HG02870 (cell line): ENCODE measurements around the gene CLEC2D.
"Not testable (repeated sequence)": the region's sequence is repeated elsewhere in the genome, so short reads cannot be mapped to it uniquely, and the experiment has no call there.

Experiments used
- ATAC-seq: cut with Tn5 transposase; IDR thresholded peaks from one replicate; pipeline ENCODE4 v1.9.1; 2021; ENCODE audit warnings: mild to moderate bottlenecking, moderate library complexity; ENCODE audit not compliant: unreplicated experiment

The CLEC2D gene, protein sequence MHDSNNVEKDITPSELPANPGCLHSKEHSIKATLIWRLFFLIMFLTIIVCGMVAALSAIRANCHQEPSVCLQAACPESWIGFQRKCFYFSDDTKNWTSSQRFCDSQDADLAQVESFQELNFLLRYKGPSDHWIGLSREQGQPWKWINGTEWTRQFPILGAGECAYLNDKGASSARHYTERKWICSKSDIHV

DNA sequence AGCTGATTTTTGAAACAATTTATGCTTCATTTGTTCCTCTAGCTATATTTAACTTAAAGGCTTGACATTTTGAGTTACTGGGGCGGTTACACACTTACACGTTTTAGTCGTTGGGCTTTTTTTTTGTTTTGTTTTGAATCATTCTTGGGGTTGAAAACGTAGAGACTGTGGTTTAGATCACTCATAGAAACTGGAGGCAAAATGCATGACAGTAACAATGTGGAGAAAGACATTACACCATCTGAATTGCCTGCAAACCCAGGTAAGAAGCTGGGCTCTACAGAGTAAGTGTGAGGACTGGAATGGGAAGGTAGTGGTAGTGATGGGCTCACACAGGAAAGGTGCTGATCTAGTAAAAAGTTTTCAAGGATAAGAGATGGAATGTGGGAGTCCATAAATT is at the start of gene CLEC2D:
Gene CLEC2D, plus strand, starts transcription at position 180 of the 400 bp plus-strand sequence. Its CDS starts 22 bp downstream, at position 202.
- ATAC-seq: peak; percentile 40

DNA sequence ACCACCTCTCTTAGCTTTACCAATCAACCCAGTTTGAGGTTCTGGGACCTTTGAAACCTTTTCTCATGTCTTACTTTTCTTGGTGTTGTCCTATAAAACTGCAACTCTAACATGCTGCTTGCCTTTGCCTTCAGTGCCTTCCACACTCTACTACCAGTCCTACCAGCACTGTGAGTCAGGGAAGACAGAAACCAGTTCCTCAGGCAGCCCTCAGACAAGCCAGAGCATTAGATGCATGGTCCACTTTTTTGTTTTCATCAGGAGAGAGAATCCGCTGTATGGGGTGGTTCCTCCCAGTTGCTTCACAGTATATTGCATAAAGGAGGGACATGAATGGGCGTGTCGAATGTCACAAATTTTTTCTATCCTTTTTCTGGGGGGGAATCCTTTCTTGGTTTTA is 44.5 kb upstream of the CLEC2D start:
- no peak for ATAC-seq

DNA sequence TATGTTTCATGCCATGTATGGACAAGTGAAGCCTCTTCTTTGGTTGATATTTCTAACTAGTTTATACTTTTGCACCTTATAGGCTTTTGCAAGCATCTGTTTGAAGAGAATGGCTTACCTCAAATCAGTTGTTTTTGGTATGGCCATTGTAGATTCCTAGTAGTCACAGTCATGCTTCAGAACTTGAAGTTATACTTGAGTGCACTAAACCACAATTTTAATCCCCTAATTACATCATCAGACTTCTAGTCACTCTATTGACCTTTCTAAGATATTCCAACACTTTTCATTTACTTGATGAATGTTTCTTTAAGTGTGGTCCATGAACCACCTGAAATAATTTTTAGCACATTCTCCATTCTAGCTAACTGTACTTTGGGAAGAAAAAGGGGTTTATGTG is 43.2 kb upstream of the CLEC2D start:
- no peak for ATAC-seq

DNA sequence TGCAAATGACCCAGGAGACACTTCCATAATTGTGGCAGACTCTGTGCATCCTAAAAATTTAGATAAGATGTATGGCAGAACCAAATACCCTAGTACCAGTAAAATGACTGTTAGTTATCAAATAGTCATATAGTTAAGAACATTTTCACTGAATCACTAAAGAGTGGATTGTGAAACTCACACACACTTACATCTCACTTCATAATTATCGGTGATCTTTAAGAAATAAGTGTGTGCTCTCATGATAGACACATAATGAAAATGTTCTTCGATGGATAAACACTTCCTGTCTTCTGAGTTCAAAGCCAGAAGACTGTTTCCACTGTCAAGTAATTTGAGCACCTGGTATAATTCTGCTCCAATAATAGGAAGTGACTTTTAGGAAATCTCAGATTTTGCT is 42.7 kb upstream of the CLEC2D start:
- ATAC-seq: no peak

DNA sequence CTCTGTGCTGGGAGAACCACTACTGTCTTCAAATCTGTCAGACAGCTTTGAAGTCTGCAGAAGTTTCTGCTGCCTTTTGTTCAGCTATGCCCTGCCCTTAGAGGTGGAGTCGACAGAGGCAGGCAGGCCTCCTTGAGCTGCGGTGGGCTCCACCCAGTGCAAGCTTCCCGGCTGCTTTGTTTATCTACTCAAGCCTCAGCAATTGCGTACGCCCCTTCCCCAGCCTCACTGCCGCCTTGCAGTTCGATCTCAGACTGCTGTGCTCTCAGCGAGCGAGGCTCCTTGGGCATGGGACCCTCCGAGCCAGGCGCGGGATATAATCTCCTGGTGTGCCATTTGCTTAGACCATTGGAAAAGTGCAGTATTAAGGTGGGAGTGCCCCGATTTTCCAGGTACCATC is 36.7 kb upstream of the CLEC2D start:
- no peak for ATAC-seq

DNA sequence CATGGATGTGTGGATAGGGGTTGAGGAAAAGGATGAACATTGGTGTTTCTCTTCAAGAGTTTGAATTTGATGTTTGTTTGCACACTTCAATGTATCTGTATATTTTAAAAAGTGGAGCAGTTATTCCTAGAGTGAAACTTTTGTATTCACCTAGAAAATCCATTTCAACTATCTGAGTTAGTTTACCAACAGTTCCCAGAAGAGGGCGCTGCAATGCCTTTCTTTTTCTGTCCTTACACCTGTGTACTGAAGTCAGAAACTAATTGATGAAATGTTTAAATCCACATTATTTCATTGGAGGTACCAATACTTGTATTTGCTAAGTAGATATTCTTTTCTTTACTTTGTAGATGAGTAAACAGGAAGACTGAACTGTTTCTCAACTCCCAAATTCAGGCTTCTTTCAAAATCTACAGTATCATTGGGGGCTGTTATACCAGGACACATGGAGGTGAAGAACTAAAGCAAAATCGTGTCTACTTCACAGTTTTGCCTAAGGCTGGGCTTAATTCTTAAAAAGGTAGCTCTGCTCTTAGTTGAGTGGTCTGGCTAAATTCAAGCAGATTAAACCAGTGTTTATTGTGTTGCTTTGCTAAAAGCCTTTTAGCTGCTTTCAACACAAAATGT is 35.2 kb upstream of the CLEC2D start:
- no peak for ATAC-seq

DNA sequence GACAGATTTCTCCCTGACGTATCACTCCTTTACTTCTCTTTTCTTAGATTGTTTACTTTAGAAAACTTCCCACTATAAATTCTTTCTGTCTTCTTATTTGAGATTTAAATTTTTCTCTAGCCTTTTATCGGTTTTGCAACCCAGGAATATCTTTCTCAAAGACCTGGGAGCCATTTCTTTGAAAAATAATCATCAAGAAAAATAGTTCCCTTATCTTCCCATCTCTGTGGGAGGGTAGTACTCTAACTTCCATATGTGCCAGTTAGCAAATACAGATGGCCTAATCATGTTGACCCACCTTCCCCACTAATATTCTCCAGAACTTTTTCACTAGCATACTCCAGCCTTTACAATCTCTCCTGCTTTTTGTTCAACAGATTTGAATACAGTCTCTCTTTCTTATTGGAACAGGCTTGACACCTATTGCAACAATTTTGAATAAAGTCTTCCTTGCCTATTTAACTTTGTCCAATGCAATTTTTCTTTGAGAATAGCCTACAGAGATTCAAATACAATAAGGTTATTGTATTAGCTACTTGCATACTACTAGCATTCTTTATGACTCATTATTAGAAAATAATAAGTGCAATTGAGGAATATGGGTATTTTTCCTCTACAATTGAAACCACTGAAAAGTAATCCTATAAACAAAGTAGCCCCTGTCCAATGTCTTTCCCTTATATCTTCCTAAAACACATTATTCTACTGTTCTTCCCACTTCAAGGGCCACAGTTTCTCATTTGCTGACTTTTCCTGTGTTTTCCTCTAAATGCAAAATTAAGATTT is 34.4 kb upstream of the CLEC2D start:
- no peak for ATAC-seq

DNA sequence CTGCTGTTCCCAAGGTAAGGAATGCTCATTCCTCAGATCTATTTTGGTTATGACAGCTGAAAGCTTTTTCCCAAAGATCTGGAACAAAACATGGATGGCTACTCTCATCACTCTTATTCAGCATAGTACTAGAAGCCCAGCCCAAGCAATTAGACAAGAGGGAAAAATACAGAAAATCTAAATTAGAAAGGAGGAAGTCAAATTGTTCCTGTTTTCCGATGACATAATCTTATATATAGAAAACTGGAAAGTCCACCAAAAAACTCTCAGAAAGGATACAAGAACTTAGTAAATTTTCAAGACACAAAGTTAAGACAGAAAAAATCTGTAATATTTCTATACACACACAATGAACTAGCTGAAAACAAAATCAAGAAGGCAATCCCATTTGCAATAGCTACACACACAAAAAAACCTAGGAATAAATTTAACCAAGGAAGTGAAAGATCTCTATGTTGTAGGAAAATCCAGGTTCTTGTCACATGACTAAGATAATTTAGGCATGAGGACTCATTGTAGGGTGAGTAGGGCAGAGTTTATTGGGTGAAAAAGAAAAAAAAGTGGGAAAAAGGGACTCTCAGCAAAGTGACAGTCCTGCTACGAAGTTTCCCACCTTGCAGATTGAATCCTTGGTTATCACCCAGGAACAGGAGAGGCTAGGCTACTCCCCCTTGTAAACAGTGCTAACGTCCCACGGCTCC is 33.2 kb upstream of the CLEC2D start:
- no peak for ATAC-seq

DNA sequence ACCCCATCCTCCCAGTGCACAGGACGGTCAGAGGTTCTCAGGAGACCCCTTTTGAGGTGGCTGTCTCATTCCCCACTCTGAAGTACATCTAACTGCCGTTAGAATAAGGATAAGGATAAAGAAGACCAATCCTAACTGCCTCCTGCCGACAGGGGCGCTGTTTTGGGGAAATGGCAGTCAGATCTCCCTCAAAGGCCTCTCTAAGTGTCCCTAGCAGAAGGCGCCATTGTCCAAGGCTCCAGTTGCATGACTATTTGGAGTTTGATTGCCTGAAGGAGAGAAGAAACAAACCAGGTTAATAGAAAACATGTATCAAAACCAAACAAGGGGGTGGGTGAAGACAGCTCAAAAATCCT is 32.7 kb upstream of the CLEC2D start:
- ATAC-seq: no peak

DNA sequence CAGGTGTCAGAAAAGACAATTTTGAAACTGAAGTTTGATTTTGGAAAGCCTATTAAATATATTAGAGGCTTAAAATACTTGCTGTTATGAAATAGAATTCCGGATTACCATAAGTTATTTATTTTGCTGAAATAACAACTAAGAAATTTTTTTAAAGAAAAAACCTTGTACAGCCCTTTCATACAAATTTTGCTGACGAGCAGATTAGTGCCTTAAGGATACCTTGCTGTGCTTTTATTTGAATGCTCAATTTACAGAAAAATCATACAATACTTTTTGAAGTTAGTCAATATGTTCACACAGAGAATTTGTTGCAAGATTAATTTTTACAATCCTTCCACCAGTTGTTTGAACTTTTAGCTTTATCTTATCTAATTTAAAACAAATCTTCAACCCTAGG is 29.5 kb upstream of the CLEC2D start:
- ATAC-seq: no peak

DNA sequence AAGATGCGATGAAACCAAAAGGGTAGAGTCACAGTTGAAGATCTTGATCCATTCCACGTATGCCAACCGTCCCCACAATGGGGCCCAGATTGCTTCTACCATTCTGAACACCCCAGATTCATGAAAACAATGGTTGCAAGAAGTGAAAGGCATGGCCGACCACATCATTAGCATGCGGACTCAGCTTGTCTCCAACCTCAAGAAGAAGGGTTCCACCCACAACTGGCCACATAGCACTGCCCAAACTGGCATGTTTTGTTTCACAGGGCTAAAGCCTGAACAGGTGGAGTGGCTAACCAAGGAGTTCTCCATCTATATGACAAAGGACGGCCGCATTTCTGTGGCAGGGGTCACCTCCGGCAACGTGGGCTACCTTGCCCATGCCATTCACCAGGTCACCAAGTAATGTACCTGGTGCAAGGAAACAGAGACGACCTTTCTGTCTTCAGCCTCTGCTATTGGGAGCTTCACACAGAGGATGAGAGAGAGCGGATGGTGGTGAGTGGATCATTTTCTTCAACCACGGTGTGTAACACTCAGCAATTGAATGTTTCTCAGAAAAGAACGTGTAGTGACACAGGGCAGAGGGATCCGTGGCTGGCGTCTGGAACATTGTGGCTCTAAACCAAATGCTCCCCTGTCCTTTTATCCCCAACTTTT is 26.8 kb upstream of the CLEC2D start:
- no peak for ATAC-seq

DNA sequence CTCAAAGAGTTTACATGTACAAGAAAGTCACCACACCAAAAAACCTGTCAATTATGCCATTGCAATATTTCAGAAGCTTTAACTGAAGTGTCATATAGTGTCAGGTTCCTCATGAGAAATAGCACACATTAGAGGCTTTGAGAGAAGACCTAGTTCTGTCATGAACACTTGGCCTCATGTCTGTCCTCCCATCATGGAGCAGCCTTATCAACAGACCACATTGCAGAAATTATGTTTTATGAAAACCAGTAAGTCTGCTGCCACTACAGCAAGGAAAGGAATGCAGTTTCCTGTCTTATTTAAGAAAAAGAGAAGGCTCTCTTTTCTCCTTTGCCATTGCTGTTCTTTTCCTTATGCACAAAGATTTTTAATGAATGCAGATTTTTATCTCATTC is 26.2 kb upstream of the CLEC2D start:
- no peak for ATAC-seq

DNA sequence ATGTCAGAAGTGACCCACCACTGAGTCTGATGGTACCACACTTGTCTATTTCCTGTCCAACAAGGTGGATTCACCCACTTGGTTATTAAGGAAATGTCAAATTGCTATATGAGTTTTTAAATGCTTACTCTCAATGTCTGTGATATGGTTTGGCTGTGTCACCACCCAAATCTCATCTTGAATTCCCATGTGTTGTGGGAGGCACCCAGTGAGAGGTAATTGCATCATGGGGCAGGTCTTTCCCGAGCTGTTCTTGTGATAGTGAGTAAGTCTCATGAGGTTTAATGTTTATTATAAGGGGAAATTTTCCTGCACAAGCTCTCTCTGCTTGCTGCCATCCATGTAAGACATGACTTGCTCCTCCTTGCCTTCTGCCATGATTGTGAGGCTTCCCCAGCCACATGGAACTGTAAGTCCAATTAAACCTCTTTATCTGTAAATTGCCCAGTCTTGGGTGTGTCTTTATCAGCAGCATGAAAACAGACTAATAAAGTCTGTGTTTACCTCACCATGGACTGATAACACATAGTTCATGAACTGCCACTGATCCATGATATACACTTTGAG is 24.4 kb upstream of the CLEC2D start:
- ATAC-seq: not testable (repeated sequence)

DNA sequence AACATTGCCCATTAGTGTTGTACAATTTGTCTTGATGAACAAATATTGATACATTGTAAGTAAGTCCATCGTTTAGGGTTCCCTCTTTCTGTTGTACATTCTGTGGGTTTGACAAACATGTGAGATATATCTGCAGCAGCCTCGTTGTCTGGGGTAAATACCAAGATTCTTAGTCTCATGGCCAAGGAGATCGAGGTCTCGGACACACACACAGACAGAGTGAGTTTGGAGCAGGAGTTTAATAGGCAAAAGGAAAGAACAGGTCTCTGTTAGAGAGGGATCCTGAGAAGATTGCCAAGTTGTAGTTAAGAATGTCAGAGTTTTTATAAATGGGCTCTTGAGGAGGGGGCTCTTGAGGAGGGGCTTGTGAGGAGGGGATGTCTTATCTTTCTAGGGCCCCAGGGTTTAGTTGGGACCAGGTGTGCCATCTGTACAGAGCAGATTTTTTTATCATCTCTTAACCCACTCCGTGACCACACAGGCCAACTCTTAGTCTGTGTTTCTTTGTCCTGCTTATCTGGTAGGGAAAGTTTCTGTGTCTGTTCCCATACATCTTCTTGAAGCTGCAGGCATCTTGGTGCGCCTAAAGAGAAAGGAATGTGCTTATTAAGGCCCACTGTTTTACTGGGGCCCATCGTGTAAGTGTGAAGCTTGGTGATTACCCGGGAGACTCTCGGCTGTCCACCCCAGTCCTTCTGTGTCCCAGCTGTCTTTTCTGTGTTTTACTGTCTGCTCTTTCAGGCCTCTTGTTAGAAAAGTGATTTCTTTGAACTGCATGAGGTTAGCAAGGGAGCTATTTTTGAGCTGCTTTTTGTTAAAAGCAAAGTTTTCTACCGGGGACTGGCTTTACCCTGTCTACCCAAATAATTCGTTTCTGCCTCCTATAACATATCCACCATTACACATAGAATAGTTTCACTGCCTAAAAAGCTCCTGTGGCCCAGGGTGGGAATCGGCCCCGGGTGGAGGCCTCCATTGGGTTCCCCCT is 22.4 kb upstream of the CLEC2D start:
- ATAC-seq: peak; percentile 1

DNA sequence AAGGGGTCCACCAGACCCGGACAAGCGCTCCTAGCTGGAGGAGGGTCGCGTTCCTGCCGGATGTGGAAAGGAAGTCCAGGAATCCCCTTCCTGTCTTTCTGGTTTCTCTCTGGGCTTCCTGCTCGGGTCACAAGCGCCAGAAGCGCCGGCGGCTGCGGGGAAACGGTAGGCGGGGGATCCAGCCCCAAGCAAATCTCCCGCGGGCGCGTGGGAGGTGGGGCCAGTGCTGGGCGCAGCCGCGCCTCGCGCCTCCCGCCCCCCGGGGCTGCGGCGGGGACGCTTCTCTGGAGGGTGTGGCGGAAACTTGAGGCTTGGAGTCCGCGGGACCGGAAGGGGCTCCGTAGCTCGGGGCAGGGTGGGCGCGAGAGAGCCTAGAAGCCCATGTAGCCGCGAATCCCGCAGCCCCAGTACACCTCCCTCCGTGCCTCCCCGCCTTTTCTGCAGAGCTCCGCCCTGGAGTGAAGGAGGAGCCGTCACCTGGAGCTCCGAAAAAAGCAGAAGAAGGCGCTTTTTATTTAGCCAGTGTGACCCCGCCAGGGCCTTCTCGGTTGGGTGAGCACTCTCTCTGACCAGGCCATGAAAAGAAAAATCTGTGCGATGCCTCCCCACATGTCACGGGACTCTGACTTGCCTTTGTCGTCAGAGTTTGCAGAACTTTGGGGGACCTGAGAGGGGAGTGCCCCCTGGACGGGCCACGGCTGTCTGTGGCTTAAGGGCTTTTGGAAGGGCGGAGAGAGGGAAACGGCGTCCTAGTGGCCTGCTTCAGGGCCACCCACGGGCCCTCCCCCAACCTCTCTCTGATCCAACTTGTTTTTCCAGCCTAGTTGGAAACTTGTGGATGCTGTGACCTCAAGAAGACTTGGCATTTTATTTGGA is 21.4 kb upstream of the CLEC2D start:
- peak; percentile 60 for ATAC-seq

DNA sequence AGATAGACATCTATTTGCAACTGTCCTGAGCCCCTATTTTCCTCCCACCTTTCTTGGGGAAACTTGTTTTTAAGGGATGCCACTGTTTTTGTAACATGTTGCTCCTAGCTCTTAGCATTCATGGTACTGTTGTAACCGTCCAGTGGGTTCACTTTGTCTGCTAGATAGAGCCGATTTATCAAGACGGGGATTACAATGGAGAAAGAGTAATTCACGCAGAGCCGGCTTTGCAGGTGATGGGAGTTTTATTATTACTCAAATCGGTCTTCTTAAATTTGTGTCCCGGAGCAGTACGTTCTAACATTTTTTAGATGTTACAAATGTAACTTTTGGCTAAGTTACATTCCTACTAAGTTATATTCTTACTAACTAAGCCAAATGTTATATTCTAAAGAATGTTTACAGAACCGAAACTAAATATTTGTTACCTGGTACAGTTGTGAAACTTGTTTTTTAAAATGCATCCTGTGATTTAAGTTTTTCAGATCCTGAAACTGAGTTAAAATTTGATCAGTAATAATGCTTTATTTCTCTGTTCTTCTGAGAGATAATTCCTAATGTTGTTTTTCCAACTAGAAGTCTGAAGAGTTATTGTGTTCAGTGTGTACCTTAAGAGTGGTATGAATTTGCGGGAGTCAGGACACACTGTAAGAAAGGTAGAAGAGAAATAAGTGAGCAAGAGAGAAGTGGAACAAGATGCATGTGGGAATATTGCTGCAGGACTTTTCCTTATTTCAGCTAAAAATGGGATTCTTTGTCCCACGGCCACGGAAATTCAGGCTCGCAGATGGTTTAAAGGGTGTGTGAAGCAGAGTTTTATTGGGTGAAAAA is 20.6 kb upstream of the CLEC2D start:
- ATAC-seq: no peak

DNA sequence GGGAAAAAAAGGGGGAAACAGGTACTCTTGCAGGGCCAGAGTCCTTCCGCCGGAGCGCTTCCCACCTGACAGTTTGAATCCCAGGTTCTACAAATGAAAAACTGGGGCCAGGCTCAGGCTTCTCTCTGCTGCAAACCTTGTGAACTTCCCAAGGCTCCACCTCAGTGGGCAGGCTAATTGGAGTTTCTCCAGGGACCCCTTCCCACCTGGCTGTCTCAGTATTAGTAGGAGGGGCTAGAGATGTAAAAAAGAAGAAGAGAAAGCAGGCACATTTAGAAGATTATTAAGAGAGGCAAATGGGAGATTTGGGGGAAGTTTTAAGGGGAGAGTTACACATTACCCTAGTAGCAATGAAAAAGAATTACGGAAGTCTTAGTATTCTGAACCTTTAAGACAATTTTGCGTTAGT is 20.0 kb upstream of the CLEC2D start:
- ATAC-seq: no peak

DNA sequence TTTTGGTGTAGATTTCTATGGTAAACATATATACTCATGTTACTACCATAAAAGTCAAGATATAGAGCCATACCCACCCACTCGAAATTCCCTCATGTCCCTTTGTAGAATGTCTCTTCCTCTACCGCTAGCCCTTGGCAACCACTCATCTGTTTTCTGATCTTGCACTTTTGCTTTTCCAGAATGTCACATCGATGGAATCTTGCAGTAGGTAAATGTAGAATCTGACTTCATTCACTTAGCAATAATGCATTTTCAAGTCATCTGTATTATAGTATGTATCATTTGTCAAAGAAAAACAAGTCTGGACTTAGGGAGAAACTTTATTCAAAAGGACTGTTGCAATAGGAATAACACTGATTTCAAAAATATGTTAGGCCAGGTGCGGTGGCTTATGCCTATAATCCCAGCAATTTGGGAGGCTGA is 19.3 kb upstream of the CLEC2D start:
- no peak for ATAC-seq
